SK-N-SH treated with all-trans-retinoic acid at 6 μM for 48 hours (cell line): ENCODE results near the gene RPS14.

Experiments
- ATAC-seq: fragments of 200-7000 bp; cut with Tn5 transposase; 3 replicates; pipeline ENCODE4 v1.9.1; 2020; ENCODE audit warnings: mild to moderate bottlenecking, moderate library complexity
- ARNTL ChIP-seq: fragments of 450-650 bp; formaldehyde crosslinking; IDR thresholded peaks from 2 replicates; pipeline ENCODE4 v1.5.0; 2020; ENCODE audit warnings: low read depth, mild to moderate bottlenecking, moderate library complexity, borderline replicate concordance
- CSDC2 ChIP-seq: fragments of 250-450 bp; sonication (Bioruptor Pico); IDR thresholded peaks from 2 replicates; pipeline ENCODE4 v1.5.0; 2020; ENCODE audit warnings: mild to moderate bottlenecking, moderate library complexity
- ESRRG ChIP-seq: fragments of 250-450 bp; sonication (Bioruptor Pico); IDR thresholded peaks from 2 replicates; pipeline ENCODE4 v1.6.1; 2021; ENCODE audit warnings: mild to moderate bottlenecking
- GLIS3 ChIP-seq: fragments of 250-450 bp; sonication (Bioruptor Pico); IDR thresholded peaks from 2 replicates; pipeline ENCODE4 v1.5.0; 2020; ENCODE audit warnings: mild to moderate bottlenecking, moderate library complexity
- ISL1 ChIP-seq: fragments of 250-450 bp; sonication (Bioruptor Pico); IDR thresholded peaks from 2 replicates; pipeline ENCODE4 v2.1.2; 2022; ENCODE audit warnings: mild to moderate bottlenecking, moderate library complexity
- OSR1 ChIP-seq: fragments of 250-450 bp; sonication (Bioruptor Pico); IDR thresholded peaks from 2 replicates; pipeline ENCODE4 v1.8.0; 2022; ENCODE audit warnings: moderate library complexity, mild to moderate bottlenecking, inconsistent platforms
- PATZ1 ChIP-seq: fragments of 250-450 bp; sonication (Bioruptor Pico); IDR thresholded peaks from 2 replicates; pipeline ENCODE4 v1.8.0; 2020; ENCODE audit warnings: mild to moderate bottlenecking, moderate library complexity, borderline replicate concordance
- PPARA ChIP-seq: fragments of 250-450 bp; sonication (Bioruptor Pico); IDR thresholded peaks from 2 replicates; pipeline ENCODE4 v1.5.0; 2020; ENCODE audit warnings: mild to moderate bottlenecking, borderline replicate concordance
- RARB ChIP-seq: fragments of 250-450 bp; sonication (Bioruptor Pico); IDR thresholded peaks from 2 replicates; pipeline ENCODE4 v1.8.0; 2021; ENCODE audit warnings: mild to moderate bottlenecking, moderate library complexity
- SNAI2 ChIP-seq: fragments of 250-450 bp; sonication (Bioruptor Pico); IDR thresholded peaks from 2 replicates; pipeline ENCODE4 v1.5.0; 2020; ENCODE audit warnings: mild to moderate bottlenecking, moderate library complexity
- TCF4 ChIP-seq: fragments of 250-450 bp; sonication (Bioruptor Pico); IDR thresholded peaks from 2 replicates; pipeline ENCODE4 v1.8.0; 2021; ENCODE audit warnings: mild to moderate bottlenecking, moderate library complexity, borderline replicate concordance
- TOX ChIP-seq: fragments of 250-450 bp; sonication (Bioruptor Pico); IDR thresholded peaks from 2 replicates; pipeline ENCODE4 v1.8.0; 2021; ENCODE audit warnings: mild to moderate bottlenecking, moderate library complexity, borderline replicate concordance
- TSHZ2 ChIP-seq: fragments of 250-450 bp; sonication (Bioruptor Pico); IDR thresholded peaks from 2 replicates; pipeline ENCODE4 v1.5.0; 2020; ENCODE audit warnings: mild to moderate bottlenecking, moderate library complexity
- ZC3H10 ChIP-seq: fragments of 250-450 bp; sonication (Bioruptor Pico); IDR thresholded peaks from 2 replicates; pipeline ENCODE4 v1.5.1; 2021; ENCODE audit warnings: mild to moderate bottlenecking, moderate library complexity
- ZNF70 ChIP-seq: fragments of 450-650 bp; formaldehyde crosslinking; IDR thresholded peaks from 2 replicates; pipeline ENCODE4 v1.5.0; 2020; ENCODE audit warnings: mild to moderate bottlenecking, moderate library complexity
- ZNF8 ChIP-seq: fragments of 450-650 bp; formaldehyde crosslinking; IDR thresholded peaks from 2 replicates; pipeline ENCODE4 v1.5.0; 2020; ENCODE audit warnings: mild to moderate bottlenecking, moderate library complexity

RPS14 gene

GRCh38 chr5:150460781-150461180 is 11.2 kb upstream of the RPS14 start (continued):
- TF ChIP-seq PATZ1 (CRISPR knock-in tag) = no peak
- no peak for TF ChIP-seq TSHZ2
- TF ChIP-seq ZNF70 (CRISPR knock-in tag) = no peak
- TF ChIP-seq SNAI2 (CRISPR knock-in tag) = no peak
- TF ChIP-seq PPARA (CRISPR knock-in tag) = no peak

- TF ChIP-seq TOX (CRISPR knock-in tag) (no peak), PATZ1 (CRISPR knock-in tag) (no peak), CSDC2 (no peak), ISL1 (CRISPR knock-in tag) (no peak), TCF4 (CRISPR knock-in tag) (no peak), TSHZ2 (no peak), ESRRG (no peak), ZNF70 (CRISPR knock-in tag) (no peak), ZC3H10 (no peak), ARNTL (CRISPR knock-in tag) (no peak), OSR1 (CRISPR knock-in tag) (no peak), ZNF8 (CRISPR knock-in tag) (no peak)
- TF ChIP-seq, all 23 proteins: peak for 0
- peak; percentile 96 for ATAC-seq
Observed at GRCh38 chr5:150458802-150459557, 9.4 kb upstream of the RPS14 start.

- no peak for ATAC-seq
- TF ChIP-seq ESRRG (no peak), CSDC2 (no peak), GLIS3 (CRISPR knock-in tag) (no peak), RARB (CRISPR knock-in tag) (no peak), PATZ1 (CRISPR knock-in tag) (no peak)
Observed at GRCh38 chr5:150457562-150458240, 8.2 kb upstream of the RPS14 start.
